AG04449 (cell line): ENCODE results near the gene DDX60.

ENCODE experiments used
- CTCF ChIA-PET: fragments of 350-600 bp; formaldehyde crosslinking; extraction: SDS; loops from one replicate; lab custom pipeline; 2021; ENCODE audit warnings: antibody characterized with exemption; lab: Yijun Ruan, JAX
- POLR2A ChIA-PET: fragments of 400-600, 350-600 bp; formaldehyde crosslinking; extraction: SDS; loops from one replicate; lab custom pipeline; 2020; ENCODE audit warnings: antibody characterized with exemption, inconsistent platforms; lab: Yijun Ruan, JAX
- DNase-seq: peaks from one replicate; pipeline ENCODE4 v3.0.0-alpha.2; 2010; ENCODE audit warnings: low read depth, low spot score
- H3K4me3 ChIP-seq: 2 replicates; pipeline ENCODE4 v1.5.1; 2011; ENCODE audit warnings: low read depth, mild to moderate bottlenecking, control low read depth, low read length
- TF ChIP-seq, protein P1 (sequence below): IDR thresholded peaks from one replicate; pipeline ENCODE4 v1.5.1; 2011; ENCODE audit warnings: mild to moderate bottlenecking, moderate library complexity, low read length, control low read depth, inconsistent platforms; ENCODE audit not compliant: insufficient read depth; ENCODE audit errors: missing control alignments

The DDX60 gene

GRCh38 chr4:168325591-168325990 is 7.0 kb upstream of the DDX60 start:
- no peak overlapping the region for H3K4me3 ChIP-seq
- POLR2A ChIA-PET: no interaction called here
- TF ChIP-seq, protein P1, sequence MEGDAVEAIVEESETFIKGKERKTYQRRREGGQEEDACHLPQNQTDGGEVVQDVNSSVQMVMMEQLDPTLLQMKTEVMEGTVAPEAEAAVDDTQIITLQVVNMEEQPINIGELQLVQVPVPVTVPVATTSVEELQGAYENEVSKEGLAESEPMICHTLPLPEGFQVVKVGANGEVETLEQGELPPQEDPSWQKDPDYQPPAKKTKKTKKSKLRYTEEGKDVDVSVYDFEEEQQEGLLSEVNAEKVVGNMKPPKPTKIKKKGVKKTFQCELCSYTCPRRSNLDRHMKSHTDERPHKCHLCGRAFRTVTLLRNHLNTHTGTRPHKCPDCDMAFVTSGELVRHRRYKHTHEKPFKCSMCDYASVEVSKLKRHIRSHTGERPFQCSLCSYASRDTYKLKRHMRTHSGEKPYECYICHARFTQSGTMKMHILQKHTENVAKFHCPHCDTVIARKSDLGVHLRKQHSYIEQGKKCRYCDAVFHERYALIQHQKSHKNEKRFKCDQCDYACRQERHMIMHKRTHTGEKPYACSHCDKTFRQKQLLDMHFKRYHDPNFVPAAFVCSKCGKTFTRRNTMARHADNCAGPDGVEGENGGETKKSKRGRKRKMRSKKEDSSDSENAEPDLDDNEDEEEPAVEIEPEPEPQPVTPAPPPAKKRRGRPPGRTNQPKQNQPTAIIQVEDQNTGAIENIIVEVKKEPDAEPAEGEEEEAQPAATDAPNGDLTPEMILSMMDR: no peak
- no peak for DNase-seq
- CTCF ChIA-PET: no interaction called here

- no peak for DNase-seq
These were observed 2.5 kb upstream of the DDX60 start for GRCh38 chr4:168321006-168321405.

DNA sequence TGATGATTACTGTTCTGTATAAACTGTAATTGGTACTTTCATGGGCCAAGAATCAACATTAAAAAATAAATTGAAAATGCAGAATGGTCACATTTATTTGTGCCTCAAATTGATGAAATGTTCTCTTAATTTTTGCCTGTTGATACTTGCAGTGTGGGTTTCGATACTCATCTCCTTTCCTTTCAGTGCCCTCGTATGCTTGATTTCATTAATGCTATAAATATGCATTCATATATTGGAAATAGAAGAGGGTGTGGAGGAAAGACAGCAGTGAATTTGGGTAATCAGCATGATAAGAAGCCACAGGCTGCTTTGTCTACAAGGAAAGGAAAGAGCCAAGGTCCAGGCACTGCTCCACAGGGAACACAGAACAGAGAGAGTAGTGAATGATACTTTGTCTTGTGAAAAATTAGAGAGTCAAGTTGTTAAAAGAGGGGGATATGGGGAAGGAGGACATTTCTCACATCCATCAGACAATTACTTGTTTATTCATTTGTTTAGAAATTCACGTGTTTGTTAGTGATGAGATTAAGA is 1.0 kb upstream of the DDX60 start:
- CTCF ChIA-PET: no interaction called here

More at GRCh38 chr4:168321006-168321405, 2.5 kb upstream of the DDX60 start:
- TF ChIP-seq, protein P1: no peak
- no peak overlapping the region for H3K4me3 ChIP-seq
- ChIA-PET CTCF (no interaction called here), POLR2A (no interaction called here)

GRCh38 chr4:168317621-168318020 is 931 bp downstream of the DDX60 start:
- no peak for DNase-seq
- TF ChIP-seq, protein P1: no peak
- peak overlapping the region; percentile 75 for H3K4me3 ChIP-seq
- POLR2A ChIA-PET: no interaction called here
- CTCF ChIA-PET: interaction anchor here (0.6 to 1.6 kb wide), 9 partner anchors 9 to 605 kb away, joined by 3 to 8 read pairs (median 5); no protein-coding TSS in a partner anchor

More for the DNA sequence above, 1.0 kb upstream of the DDX60 start:
- H3K4me3 ChIP-seq: no peak overlapping the region
- no peak for DNase-seq
- POLR2A ChIA-PET: no interaction called here
- TF ChIP-seq, protein P1: no peak

- ChIA-PET CTCF (interaction anchor here (1.2 to 2.1 kb wide), 2 partner anchors 8 to 13 kb away, joined by 3 to 8 read pairs; no protein-coding TSS in a partner anchor), POLR2A (no interaction called here)
- DNase-seq: no peak
- TF ChIP-seq, protein P1: no peak
- H3K4me3 ChIP-seq: no peak overlapping the region
These were observed 8.8 kb downstream of the DDX60 start for GRCh38 chr4:168309781-168310180.

DNA sequence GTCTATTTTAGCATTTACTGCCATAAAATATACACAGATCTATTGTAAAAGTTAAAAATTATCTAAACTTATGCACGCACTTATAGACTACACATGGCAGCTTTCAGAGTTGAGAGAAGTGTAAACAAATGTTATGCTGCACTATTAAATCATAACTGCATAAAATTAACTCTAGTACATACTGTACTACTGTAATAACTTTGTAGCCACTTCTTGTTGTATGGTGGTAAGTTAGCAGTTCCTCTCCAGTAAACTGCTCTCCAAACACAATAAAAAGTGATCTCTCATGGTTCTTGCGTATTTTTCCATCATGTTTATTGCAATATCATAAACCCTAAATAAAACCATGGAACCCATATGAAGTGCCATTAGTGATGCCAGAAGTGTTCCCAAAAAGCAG is 9.6 kb downstream of the DDX60 start:
- no peak for DNase-seq
- ChIA-PET CTCF (interaction anchor here (2.1 kb wide), 1 partner anchor 9 kb away, joined by 8 read pairs; no protein-coding TSS in a partner anchor), POLR2A (no interaction called here)
- TF ChIP-seq, protein P1: no peak
- no peak overlapping the region for H3K4me3 ChIP-seq
